ENCODE data around the gene RBL2.

Gene RBL2

GRCh38 chr16:53502331-53503269 lies 68.3 kb downstream of the RBL2 start, which contains the start of gene AKTIP:
Gene AKTIP (minus strand): TSS chr16:53503209. CDS start chr16:53500259, 2,950 bp downstream.
- Histone ChIP-seq H3K27ac (ENCODE audit: poor library complexity, severe bottlenecking) (peak within 1 kb of the TSS; percentile 38), H3K4me3 (ENCODE audit: severe bottlenecking) (peak within 1 kb of the TSS; percentile 89), H3K4me1 (ENCODE audit: insufficient read depth, poor library complexity, severe bottlenecking) (peaks cover 18% of the 10 kb centered on the region), H3K36me3 (ENCODE audit: low read depth) (peaks cover 8% of the 10 kb centered on the region), H3K27me3 (ENCODE audit: insufficient read depth, poor library complexity, severe bottlenecking) (no peaks in the 10 kb centered on the region), H3K9me3 (ENCODE audit: severe bottlenecking) (no peaks in the 10 kb centered on the region)
- TF ChIP-seq CTCF (IDR thresholded peaks at IDR 0.05; ENCODE audit: poor library complexity, severe bottlenecking) = no peak
- ATAC-seq (ENCODE audit: low read depth) (peak; percentile 24), DNase-seq (ENCODE audit: low spot score) (no peak)

GRCh38 chr16:53503270-53503923 lies 69.1 kb downstream of the RBL2 start:
- ATAC-seq (ENCODE audit: low read depth) = peak; percentile 93
- TF ChIP-seq CTCF (IDR thresholded peaks at IDR 0.05; ENCODE audit: poor library complexity, severe bottlenecking) = no peak
- Histone ChIP-seq H3K4me1 (ENCODE audit: insufficient read depth, poor library complexity, severe bottlenecking) (peaks cover 18% of the 10 kb centered on the region), H3K27ac (ENCODE audit: poor library complexity, severe bottlenecking) (peak overlapping the region; percentile 38), H3K27me3 (ENCODE audit: insufficient read depth, poor library complexity, severe bottlenecking) (no peaks in the 10 kb centered on the region), H3K36me3 (ENCODE audit: low read depth) (peaks cover 2% of the 10 kb centered on the region), H3K4me3 (ENCODE audit: severe bottlenecking) (peak overlapping the region; percentile 89), H3K9me3 (ENCODE audit: severe bottlenecking) (no peaks in the 10 kb centered on the region)
- peak; percentile 100 for DNase-seq (ENCODE audit: low spot score)

GRCh38 chr16:53503991-53504663 lies 69.9 kb downstream of the RBL2 start:
- Histone ChIP-seq H3K36me3 (ENCODE audit: low read depth) (no peaks in the 10 kb centered on the region), H3K4me3 (ENCODE audit: severe bottlenecking) (peak overlapping the region; percentile 66), H3K27ac (ENCODE audit: poor library complexity, severe bottlenecking) (peak overlapping the region; percentile 38), H3K4me1 (ENCODE audit: insufficient read depth, poor library complexity, severe bottlenecking) (peaks cover 18% of the 10 kb centered on the region), H3K27me3 (ENCODE audit: insufficient read depth, poor library complexity, severe bottlenecking) (no peaks in the 10 kb centered on the region), H3K9me3 (ENCODE audit: severe bottlenecking) (no peaks in the 10 kb centered on the region)
- ATAC-seq (ENCODE audit: low read depth) = no peak
- no peak for DNase-seq (ENCODE audit: low spot score)
- TF ChIP-seq CTCF (IDR thresholded peaks at IDR 0.05; ENCODE audit: poor library complexity, severe bottlenecking) = peak; percentile 6

- Histone ChIP-seq H3K9me3 (ENCODE audit: severe bottlenecking) (no peaks in the 10 kb centered on the region), H3K27me3 (ENCODE audit: insufficient read depth, poor library complexity, severe bottlenecking) (no peaks in the 10 kb centered on the region), H3K4me1 (ENCODE audit: insufficient read depth, poor library complexity, severe bottlenecking) (peaks cover 18% of the 10 kb centered on the region), H3K27ac (ENCODE audit: poor library complexity, severe bottlenecking) (peak overlapping the region; percentile 38), H3K4me3 (ENCODE audit: severe bottlenecking) (no peak overlapping the region), H3K36me3 (ENCODE audit: low read depth) (no peaks in the 10 kb centered on the region)
- DNase-seq (ENCODE audit: low spot score) = no peak
- TF ChIP-seq CTCF (IDR thresholded peaks at IDR 0.05; ENCODE audit: poor library complexity, severe bottlenecking) = no peak
- ATAC-seq (ENCODE audit: low read depth) = no peak
Measured at GRCh38 chr16:53504665-53505064, 70.4 kb downstream of the RBL2 start.
